ENCODE data around the gene TTLL1. TPM values are rescaled to one million over a fixed set of nuclear protein-coding genes. Genes with fewer than 3 reads are reported as not detected.
"Not testable (repeated sequence)": the region's sequence is repeated elsewhere in the genome, so short reads cannot be mapped to it uniquely, and the experiment has no call there.

Gene TTLL1
- polyA plus RNA-seq, 6 donors from 2014 or later, result 0.60 to 4.1 (median 2.7) TPM

GRCh38 chr22:43104056-43104625, 14.9 kb upstream of the TTLL1 start:
- not testable (repeated sequence) for H3K36me3 Mint-ChIP-seq; H3K27ac Mint-ChIP-seq; H3K9me3 Mint-ChIP-seq; ATAC-seq (ENCODE audit: low read depth in 2 of 2); H3K4me3 Mint-ChIP-seq; H3K4me1 Mint-ChIP-seq; DNase-seq
- H3K27me3 Mint-ChIP-seq, result peaks cover 8 to 48% (median 27%) of the 10 kb centered on the region in 3 donors

GRCh38 chr22:43101306-43101705, 12.1 kb upstream of the TTLL1 start:
- Mint-ChIP-seq H3K36me3 (no peaks in the 10 kb centered on the region), H3K4me3 (no peak overlapping the region), H3K27ac (peak overlapping the region in 1 of 6 donors; percentile 63), H3K9me3 (peaks cover 0 to 9% (median 5%) of the 10 kb centered on the region in 7 donors), H3K4me1 (peaks cover 0 to 9% (median 3%) of the 10 kb centered on the region in 3 donors), H3K27me3 (peaks cover 0 to 29% (median 17%) of the 10 kb centered on the region in 3 donors)
- ATAC-seq (ENCODE audit: low read depth in 2 of 2), result no peak
- no peak for DNase-seq

GRCh38 chr22:43100225-43100624, 11.0 kb upstream of the TTLL1 start:
- Mint-ChIP-seq H3K4me1 (peaks cover 0 to 9% (median 3%) of the 10 kb centered on the region in 3 donors), H3K4me3 (peak overlapping the region in 1 of 8 donors; percentile 45), H3K27ac (no peak overlapping the region), H3K9me3 (peaks cover 0 to 15% (median 9%) of the 10 kb centered on the region in 7 donors), H3K36me3 (peaks cover 0 to 7% of the 10 kb centered on the region in 2 donors), H3K27me3 (peaks cover 0 to 26% (median 15%) of the 10 kb centered on the region in 3 donors)
- ATAC-seq (ENCODE audit: low read depth in 2 of 2) (no peak), DNase-seq (no peak)

GRCh38 chr22:43099095-43099494, 9.9 kb upstream of the TTLL1 start:
- Mint-ChIP-seq H3K27ac (no peak overlapping the region), H3K36me3 (peaks cover 0 to 7% of the 10 kb centered on the region in 2 donors), H3K27me3 (peaks cover 0 to 20% (median 10%) of the 10 kb centered on the region in 3 donors), H3K9me3 (peaks cover 0 to 15% (median 9%) of the 10 kb centered on the region in 7 donors), H3K4me3 (no peak overlapping the region), H3K4me1 (peaks cover 0 to 8% (median 2%) of the 10 kb centered on the region in 3 donors)
- no peak for DNase-seq
- ATAC-seq (ENCODE audit: low read depth in 2 of 2), result no peak

GRCh38 chr22:43098356-43098755, 9.2 kb upstream of the TTLL1 start:
- DNase-seq (no peak), ATAC-seq (ENCODE audit: low read depth in 2 of 2) (no peak)
- Mint-ChIP-seq H3K36me3 (peaks cover 0 to 7% of the 10 kb centered on the region in 2 donors), H3K27ac (no peak overlapping the region), H3K4me1 (peaks cover 0 to under 1% (median 0%) of the 10 kb centered on the region in 3 donors), H3K9me3 (peaks cover 0 to 15% (median 9%) of the 10 kb centered on the region in 7 donors), H3K4me3 (no peak overlapping the region), H3K27me3 (peaks cover 0 to 13% (median 4%) of the 10 kb centered on the region in 3 donors)

- H3K27ac Mint-ChIP-seq, result no peak overlapping the region
- DNase-seq, result no peak
- peaks cover 0 to 5% (median 0%) of the 10 kb centered on the region in 3 donors for H3K4me1 Mint-ChIP-seq
- peaks cover 0 to 7% of the 10 kb centered on the region in 2 donors for H3K36me3 Mint-ChIP-seq
- H3K9me3 Mint-ChIP-seq, result peaks cover 0 to 15% (median 9%) of the 10 kb centered on the region in 7 donors
- H3K4me3 Mint-ChIP-seq, result no peak overlapping the region
- ATAC-seq (ENCODE audit: low read depth in 2 of 2), result no peak
- H3K27me3 Mint-ChIP-seq, result peaks cover 0 to 6% (median 0%) of the 10 kb centered on the region in 3 donors
Measured at GRCh38 chr22:43096420-43096819, 7.2 kb upstream of the TTLL1 start.

GRCh38 chr22:43094551-43094950, 5.4 kb upstream of the TTLL1 start:
- H3K4me1 Mint-ChIP-seq, result peaks cover 0 to 11% (median under 1%) of the 10 kb centered on the region in 3 donors
- peaks cover 0 to 15% (median 9%) of the 10 kb centered on the region in 7 donors for H3K9me3 Mint-ChIP-seq
- H3K4me3 Mint-ChIP-seq, result peak overlapping the region in 1 of 8 donors; percentile 35

GRCh38 chr22:43094085-43094484, 4.9 kb upstream of the TTLL1 start:
- no peak overlapping the region for H3K27ac Mint-ChIP-seq
- ATAC-seq (ENCODE audit: low read depth in 2 of 2) (no peak), DNase-seq (no peak)
- H3K4me1 Mint-ChIP-seq, result peaks cover 3 to 11% (median 5%) of the 10 kb centered on the region in 3 donors
- H3K27me3 Mint-ChIP-seq, result no peaks in the 10 kb centered on the region
- peaks cover 0 to 15% (median 9%) of the 10 kb centered on the region in 7 donors for H3K9me3 Mint-ChIP-seq
- peaks cover 0 to 7% of the 10 kb centered on the region in 2 donors for H3K36me3 Mint-ChIP-seq
- H3K4me3 Mint-ChIP-seq, result peak overlapping the region in 1 of 8 donors; percentile 49

More at GRCh38 chr22:43094551-43094950, 5.4 kb upstream of the TTLL1 start:
- peaks cover 0 to 7% of the 10 kb centered on the region in 2 donors for H3K36me3 Mint-ChIP-seq
- ATAC-seq (ENCODE audit: low read depth in 2 of 2) (no peak), DNase-seq (no peak)
- H3K27me3 Mint-ChIP-seq, result no peaks in the 10 kb centered on the region
- no peak overlapping the region for H3K27ac Mint-ChIP-seq

- Mint-ChIP-seq H3K27ac (no peak overlapping the region), H3K9me3 (peaks cover 0 to 15% (median 9%) of the 10 kb centered on the region in 7 donors), H3K36me3 (peaks cover 0 to 7% of the 10 kb centered on the region in 2 donors), H3K4me1 (peaks cover 9 to 18% (median 12%) of the 10 kb centered on the region in 3 donors), H3K27me3 (no peaks in the 10 kb centered on the region), H3K4me3 (peak overlapping the region in 1 of 8 donors; percentile 27)
- ATAC-seq (ENCODE audit: low read depth in 2 of 2) (no peak), DNase-seq (no peak)
Measured at GRCh38 chr22:43092085-43092484, 2.9 kb upstream of the TTLL1 start.

- Mint-ChIP-seq H3K27ac (peak overlapping the region in 1 of 6 donors; percentile 42), H3K4me1 (peaks cover 12 to 22% (median 17%) of the 10 kb centered on the region in 3 donors), H3K27me3 (no peaks in the 10 kb centered on the region), H3K9me3 (no peaks in the 10 kb centered on the region), H3K36me3 (peaks cover under 1 to 4% of the 10 kb centered on the region in 2 donors), H3K4me3 (peak overlapping the region; percentile 38 to 86 (median 65))
- ATAC-seq (ENCODE audit: low read depth in 2 of 2) (peak; percentile 20 to 23), DNase-seq (peak; percentile 30)
Measured at GRCh38 chr22:43090130-43090789, 1.1 kb upstream of the TTLL1 start.

- no peak for DNase-seq
- Mint-ChIP-seq H3K4me1 (peaks cover 12 to 22% (median 17%) of the 10 kb centered on the region in 3 donors), H3K9me3 (no peaks in the 10 kb centered on the region), H3K27ac (peak overlapping the region in 3 of 6 donors; percentile 16 to 50 (median 49)), H3K36me3 (peaks cover 0 to 6% of the 10 kb centered on the region in 2 donors), H3K4me3 (peak overlapping the region; percentile 87 to 93 (median 88)), H3K27me3 (no peaks in the 10 kb centered on the region)
- no peak for ATAC-seq (ENCODE audit: low read depth in 2 of 2)
Measured at GRCh38 chr22:43088627-43088983, 586 bp downstream of the TTLL1 start.

GRCh38 chr22:43085658-43086606, 3.3 kb downstream of the TTLL1 start:
- Mint-ChIP-seq H3K27ac (peak overlapping the region in 1 of 6 donors; percentile 12), H3K27me3 (no peaks in the 10 kb centered on the region), H3K4me3 (peak overlapping the region in 4 of 8 donors; percentile 5 to 63 (median 52)), H3K4me1 (peaks cover 12 to 17% (median 17%) of the 10 kb centered on the region in 3 donors), H3K36me3 (peaks cover 0 to 6% of the 10 kb centered on the region in 2 donors), H3K9me3 (no peaks in the 10 kb centered on the region)
- ATAC-seq (ENCODE audit: low read depth in 2 of 2) (no peak), DNase-seq (no peak)

- Mint-ChIP-seq H3K27ac (no peak overlapping the region), H3K36me3 (peaks cover 0 to 6% of the 10 kb centered on the region in 2 donors), H3K4me3 (no peak overlapping the region), H3K4me1 (peaks cover 5 to 14% (median 6%) of the 10 kb centered on the region in 3 donors), H3K27me3 (no peaks in the 10 kb centered on the region), H3K9me3 (no peaks in the 10 kb centered on the region)
- no peak for ATAC-seq (ENCODE audit: low read depth in 2 of 2)
- DNase-seq, result no peak
Measured at GRCh38 chr22:43081968-43082367, 7.2 kb downstream of the TTLL1 start.
